A549 treated with dexamethasone at 1 μM for 4 hours (cell line): Measurements from ENCODE around the gene GREM1. TPM values are rescaled to one million over a fixed set of nuclear protein-coding genes. Genes with fewer than 3 reads are reported as not detected.

ENCODE experiments used
- total RNA-seq: library from RNA; stranded (reverse); fragments of 200-300 nt; extraction: Qiagen RNA extraction; gene quantifications from 5 replicates; pipeline ENCODE4 v1.2.3, GENCODE V29; 2022

GREM1 gene
- 2.3 to 5.9 TPM (median 3.8 TPM) in 5 replicates for total RNA-seq

DNA sequence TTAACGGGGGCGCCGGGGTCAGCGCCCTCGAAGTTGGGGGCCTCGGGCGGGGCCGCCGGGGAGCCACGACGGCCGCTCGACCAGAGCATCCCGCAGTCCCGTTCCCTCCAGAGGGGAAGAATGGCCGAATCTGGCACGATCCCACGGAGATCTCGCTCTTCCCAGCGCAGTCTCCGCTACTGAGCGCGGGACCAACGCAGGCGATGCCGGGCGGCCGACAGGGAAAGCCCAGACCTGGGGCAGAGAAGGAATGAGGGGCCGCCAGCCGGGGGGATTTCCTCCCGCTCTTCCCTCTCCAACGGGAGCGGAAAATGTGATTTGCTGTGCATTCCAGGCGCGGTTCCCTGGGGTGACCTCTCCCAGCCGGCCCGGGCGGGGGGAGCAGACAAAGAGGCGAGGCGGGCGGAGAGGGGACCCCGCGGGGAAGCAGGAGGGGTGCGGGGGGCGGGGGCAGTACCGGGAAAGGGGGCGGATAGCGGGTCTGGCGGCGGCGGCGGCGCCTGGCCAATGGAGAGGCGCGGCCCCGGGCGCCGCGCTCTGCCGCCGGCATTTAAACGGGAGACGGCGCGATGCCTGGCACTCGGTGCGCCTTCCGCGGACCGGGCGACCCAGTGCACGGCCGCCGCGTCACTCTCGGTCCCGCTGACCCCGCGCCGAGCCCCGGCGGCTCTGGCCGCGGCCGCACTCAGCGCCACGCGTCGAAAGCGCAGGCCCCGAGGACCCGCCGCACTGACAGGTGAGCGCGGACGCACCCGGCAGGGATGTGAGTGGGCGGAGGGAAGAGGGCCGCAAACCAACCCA, at the start of gene GREM1:
TSS of gene GREM1 (plus strand) at position 579 of the 801 bp plus-strand sequence. CDS start 12,687 bp downstream, outside the sequence.

Other genes starting within 250 kb of the GREM1 start
- gene GOLGA8N, start 124.5 kb upstream of the GREM1 start, total RNA-seq, result 0.80 to 1.4 TPM (median 1.0 TPM) in 5 replicates
- gene ARHGAP11A, start 102.5 kb upstream of the GREM1 start, total RNA-seq, result 65.8 to 98.7 TPM (median 83.9 TPM) in 5 replicates
- gene SCG5, start 76.3 kb upstream of the GREM1 start, total RNA-seq, result 1.5 to 2.6 TPM (median 2.2 TPM) in 5 replicates